HG03439 (cell line): Measurements from ENCODE around the gene RABGAP1.

Source experiments
- ATAC-seq: cut with Tn5 transposase; IDR thresholded peaks from one replicate; pipeline ENCODE4 v1.9.1; 2021; ENCODE audit warnings: mild to moderate bottlenecking, moderate library complexity; ENCODE audit not compliant: unreplicated experiment

Gene RABGAP1

DNA sequence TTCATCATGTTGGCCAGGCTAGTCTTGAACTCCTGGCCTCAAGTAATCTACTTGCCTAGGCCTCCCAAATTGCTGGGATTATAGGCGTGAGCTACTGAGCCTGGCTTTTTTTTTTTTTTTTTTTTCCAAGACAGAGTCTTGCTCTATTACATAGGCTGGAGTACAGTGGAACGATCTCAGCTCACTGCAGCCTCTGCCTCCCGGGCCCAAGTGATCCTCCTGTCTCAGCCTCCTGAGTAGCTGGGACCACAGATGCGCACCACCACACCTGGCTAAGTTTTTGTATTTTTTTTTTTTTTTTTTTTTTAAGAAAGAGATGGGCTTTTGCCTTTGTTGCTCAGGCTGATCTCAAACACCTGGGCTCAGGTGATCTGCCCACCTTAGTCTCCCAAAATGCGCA is 66.4 kb downstream of the RABGAP1 start:
- ATAC-seq = no peak

DNA sequence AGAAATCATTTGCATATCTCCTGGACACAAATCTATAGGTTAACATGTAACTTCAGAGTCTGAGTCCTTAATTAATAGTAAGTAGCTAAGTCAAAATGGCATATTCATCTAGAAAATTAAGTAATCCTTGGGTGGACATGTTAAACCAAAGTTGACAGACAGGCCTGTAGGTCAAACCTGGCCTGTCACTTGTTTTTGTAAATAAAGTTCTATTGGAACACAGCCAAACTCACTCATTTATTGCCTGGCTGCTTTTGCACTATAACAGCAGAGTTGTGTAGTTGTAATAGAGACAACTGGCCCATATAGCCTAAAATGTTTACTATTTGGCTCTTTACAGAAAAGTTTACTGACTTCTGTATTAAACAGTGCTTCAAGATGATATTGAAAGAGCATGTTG is 68.1 kb downstream of the RABGAP1 start:
- no peak for ATAC-seq

DNA sequence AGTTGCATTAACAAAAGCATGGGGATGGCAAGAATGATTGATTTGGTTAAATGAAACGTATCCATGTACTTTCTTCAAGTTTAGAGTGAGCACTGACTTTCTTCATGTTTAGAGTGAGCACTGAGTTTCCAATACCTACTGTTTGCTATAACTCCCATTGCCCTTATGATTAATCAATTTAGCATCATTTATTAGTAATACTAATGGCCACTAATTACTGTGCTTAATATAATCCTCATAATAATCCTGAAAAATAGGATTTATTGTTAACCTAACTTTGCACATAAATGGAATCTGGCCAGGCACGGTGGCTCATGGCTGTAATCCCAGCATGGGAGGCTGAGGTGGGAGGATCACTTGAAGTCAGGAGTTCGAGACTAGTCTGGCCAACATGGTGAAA is 70.6 kb downstream of the RABGAP1 start:
- no peak for ATAC-seq

GRCh38 chr9:123011878-123012528 is 71.2 kb downstream of the RABGAP1 start:
- no peak for ATAC-seq

DNA sequence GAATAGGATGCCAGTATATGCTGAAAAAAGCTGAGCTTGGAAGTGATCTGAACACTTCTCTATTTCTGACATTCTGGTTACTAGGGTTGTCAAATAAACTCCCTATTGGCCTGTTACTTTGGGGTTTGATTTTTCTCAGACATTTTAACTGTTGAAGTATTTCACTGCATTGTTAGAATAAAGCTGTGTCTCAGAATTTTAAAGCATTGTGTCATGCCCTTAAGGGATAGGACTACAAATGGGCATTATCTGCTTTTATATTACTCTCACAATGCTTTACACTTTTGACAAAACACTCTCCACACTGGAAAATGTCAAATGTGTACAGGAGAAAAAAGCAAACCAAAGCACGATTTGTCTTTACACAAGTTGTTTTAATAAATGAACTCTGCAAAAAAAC is 75.8 kb downstream of the RABGAP1 start:
- ATAC-seq = no peak

GRCh38 chr9:123020796-123021195 is 80.0 kb downstream of the RABGAP1 start:
- no peak for ATAC-seq

- ATAC-seq = no peak
These were observed 85.6 kb downstream of the RABGAP1 start for GRCh38 chr9:123026425-123026824.

GRCh38 chr9:123027517-123027916 is 86.7 kb downstream of the RABGAP1 start:
- no peak for ATAC-seq

DNA sequence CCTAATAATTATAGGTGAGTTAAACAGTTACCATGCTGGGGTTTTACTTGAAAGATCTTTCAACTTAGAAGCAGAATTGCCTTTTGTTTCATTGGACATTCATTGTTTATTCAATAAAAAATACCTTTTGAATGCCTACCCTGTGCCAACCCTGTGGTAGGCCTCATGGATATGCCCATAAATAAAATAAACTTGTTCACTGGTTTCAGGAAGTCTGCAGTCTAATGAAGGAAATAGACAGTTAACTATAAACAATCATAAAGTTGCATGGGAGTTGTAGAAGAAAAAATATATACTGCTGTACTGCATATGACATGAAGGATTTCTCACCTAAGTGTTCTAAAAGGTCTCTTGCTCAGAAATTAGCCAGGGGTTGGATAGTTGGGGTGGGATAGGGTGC is 87.3 kb downstream of the RABGAP1 start:
- ATAC-seq = no peak

- no peak for ATAC-seq
These were observed 88.2 kb downstream of the RABGAP1 start for GRCh38 chr9:123028973-123029372.

DNA sequence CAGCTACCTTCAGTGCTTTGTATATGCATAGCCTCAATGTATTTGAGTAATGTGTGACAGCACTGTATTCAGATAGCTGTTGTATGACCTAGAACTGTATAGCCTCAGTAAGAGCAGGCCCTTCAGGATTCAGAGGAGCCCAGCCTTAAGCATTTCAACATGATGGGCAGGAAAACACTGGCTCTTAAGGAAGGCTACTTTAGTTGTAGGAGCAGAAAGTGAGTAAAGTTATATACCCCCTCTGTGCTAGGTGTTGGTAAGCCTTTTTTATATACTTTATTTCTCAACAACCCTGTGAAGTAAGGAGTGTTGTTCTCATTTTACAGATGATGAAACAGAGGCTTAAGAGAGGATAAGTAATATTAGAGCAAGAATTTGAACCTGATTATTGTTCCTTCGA is 91.1 kb downstream of the RABGAP1 start:
- ATAC-seq = no peak

DNA sequence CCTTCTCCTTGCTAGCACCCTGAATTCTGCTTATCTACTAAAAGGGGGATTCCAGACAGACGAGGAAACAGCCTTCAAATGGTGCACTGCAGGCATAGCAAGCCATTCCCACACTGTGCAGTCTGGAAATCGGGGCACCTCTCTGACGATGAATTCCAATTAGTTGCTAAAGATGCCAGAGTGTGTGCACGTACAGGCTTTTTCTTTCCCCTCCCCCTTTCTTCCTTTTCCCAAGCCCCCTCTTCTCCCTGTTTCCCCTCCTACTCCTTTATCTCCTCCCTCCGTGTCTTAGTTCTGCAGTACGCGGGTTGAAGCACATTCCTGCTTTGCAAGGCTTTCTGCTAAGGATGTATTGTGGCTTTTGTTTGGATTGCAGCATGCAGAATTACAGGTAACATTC is 92.5 kb downstream of the RABGAP1 start, which contains the start of gene GPR21:
GPR21 (plus strand) TSS at position 316 of the 400 bp plus-strand sequence. CDS start 900 bp downstream, outside the sequence.
- ATAC-seq = no peak

DNA sequence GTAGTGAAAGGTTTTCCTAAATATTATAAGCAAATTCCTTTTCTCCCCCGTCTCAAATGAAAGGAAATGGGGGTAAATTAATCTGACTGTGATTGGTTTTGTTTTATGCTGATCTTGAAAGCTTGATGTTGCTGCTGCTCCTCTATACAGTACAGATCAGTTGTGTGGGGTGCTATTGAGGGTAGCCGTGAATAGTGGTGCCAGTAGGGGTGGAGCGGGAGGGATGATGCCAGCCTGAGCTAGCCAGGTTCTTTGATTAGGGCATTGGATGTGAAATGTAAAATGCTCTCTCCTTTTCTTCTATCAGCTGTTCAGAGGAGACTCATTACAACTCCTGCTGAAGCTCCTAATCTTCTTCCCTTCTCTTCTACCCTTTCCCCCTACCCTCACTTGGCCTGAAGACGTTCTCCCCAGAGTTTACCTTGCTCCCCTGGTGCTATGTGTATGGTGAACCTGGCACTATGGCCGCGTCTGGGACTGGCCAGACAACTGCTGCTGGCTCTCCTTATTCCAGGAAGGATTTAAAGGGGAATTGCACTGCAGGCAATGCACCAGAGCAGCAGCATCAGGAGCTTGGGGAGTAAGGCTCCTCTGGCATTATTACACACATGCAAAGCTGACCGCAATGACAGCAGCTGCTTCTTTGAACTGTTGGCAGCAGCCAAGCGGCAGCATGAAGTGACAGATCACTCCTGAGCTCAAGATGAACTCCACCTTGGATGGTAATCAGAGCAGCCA is 93.2 kb downstream of the RABGAP1 start:
- ATAC-seq = no peak

DNA sequence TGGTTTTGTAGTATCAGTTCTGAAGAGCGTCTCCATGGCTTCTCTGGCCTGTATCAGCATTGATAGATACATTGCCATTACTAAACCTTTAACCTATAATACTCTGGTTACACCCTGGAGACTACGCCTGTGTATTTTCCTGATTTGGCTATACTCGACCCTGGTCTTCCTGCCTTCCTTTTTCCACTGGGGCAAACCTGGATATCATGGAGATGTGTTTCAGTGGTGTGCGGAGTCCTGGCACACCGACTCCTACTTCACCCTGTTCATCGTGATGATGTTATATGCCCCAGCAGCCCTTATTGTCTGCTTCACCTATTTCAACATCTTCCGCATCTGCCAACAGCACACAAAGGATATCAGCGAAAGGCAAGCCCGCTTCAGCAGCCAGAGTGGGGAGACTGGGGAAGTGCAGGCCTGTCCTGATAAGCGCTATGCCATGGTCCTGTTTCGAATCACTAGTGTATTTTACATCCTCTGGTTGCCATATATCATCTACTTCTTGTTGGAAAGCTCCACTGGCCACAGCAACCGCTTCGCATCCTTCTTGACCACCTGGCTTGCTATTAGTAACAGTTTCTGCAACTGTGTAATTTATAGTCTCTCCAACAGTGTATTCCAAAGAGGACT is 94.2 kb downstream of the RABGAP1 start:
- ATAC-seq = no peak

DNA sequence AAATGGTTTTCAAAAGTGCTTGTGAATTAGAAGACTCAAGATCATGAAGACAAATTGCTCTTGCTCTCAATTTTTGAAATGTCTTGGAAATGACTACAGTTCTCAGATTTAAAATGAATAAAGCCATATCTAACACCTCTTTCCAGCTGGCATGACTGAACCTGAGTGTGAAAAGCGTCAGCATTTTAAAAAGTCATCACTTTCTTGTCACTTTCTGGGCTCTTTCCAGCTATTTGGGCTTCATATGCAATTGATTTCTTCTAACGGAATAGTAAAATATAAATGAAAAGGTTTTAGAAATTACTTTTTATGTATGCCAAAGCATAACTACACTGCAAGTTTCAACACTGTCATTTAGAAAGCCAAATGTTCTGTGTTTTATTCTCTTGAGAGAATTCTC is 95.0 kb downstream of the RABGAP1 start:
- ATAC-seq = no peak

DNA sequence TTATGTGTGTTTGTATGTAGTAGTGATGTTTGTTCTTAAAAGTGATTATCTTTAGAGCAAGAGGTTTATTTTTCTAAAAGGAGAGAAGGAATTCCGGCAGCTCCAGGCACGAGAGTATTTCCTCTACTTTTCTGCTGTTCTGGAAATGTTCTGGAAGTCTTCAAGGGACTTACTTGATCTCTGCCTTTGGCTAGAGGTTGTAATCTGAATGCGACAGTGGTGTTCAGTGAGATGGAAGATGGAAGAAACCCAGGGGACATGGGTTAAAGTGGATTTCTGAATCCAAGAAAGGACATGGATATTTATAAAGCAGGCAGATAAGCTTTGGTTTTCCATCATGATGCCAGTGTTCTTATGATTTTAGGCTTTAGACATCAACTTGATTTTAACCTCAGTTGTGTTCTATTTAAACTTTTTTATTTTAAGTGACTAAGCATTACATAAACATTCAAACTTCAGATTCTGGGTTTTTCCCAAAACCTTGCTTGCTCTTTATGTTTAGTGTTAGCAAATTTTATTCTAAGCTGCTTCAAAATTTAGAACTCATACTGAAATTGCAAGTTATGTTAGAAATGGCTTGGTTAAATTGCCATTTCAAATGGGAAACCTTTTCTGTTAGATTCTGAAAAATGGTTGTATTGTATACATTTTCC is 96.2 kb downstream of the RABGAP1 start:
- ATAC-seq = no peak

DNA sequence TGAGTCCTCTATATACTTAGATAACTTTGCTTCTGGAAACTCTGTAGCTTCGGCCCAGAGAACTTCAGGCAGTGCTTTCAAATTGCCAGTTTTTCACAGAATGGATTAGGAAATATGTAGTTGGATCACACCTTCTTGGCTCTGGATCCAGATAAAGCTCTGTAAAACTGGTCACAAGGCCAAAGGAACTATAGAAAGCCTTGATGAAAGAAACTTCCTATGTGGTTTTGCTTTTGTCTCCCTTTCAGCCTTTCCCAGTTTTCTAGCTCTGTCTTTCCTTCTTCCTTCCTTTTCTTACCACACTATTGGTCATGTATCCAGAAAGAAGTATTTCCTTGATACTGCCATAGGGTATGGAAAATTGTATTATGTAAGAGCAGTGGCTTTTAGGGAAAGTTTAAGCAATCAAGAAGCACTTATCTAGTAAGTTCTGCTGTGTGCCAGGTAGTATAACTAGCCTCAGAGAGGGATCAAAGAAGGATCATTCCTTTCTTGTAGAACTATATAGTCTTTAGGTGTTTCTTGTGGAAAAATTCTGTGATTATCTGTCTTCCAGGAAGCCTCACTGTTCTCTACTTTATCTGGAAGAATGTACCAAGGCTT is 98.9 kb downstream of the RABGAP1 start:
- ATAC-seq = no peak

- no peak for ATAC-seq
These were observed 100.0 kb downstream of the RABGAP1 start for GRCh38 chr9:123040801-123041200.

- ATAC-seq = no peak
These were observed 100.7 kb downstream of the RABGAP1 start for GRCh38 chr9:123041489-123041888.

- no peak for ATAC-seq
These were observed 102.5 kb downstream of the RABGAP1 start for GRCh38 chr9:123043081-123043939.
